ENCODE data around the gene SRPK2. TPM values are rescaled to one million over a fixed set of nuclear protein-coding genes. Genes with fewer than 3 reads are reported as not detected.

The SRPK2 gene
- total and polyA plus RNA-seq, 8 donors = 7.6 to 109 (median 24.4) TPM

- no peak for TF ChIP-seq CTCF (IDR thresholded peaks at IDR 0.05)
- no peak for TF ChIP-seq EP300 (IDR thresholded peaks at IDR 0.05)
- no peak for TF ChIP-seq POLR2AphosphoS5 (IDR thresholded peaks at IDR 0.05)
- no peak for TF ChIP-seq POLR2A (IDR thresholded peaks at IDR 0.05)
- no peaks in the 10 kb centered on the region for H3K9me3 ChIP-seq
- H3K4me3 ChIP-seq = no peak overlapping the region
- 76 to 83% (median 79%) methylated on average over 3 of the region's 3 CpGs for WGBS, 5 donors
- no peak for DNase-seq
- no peak overlapping the region for H3K27ac ChIP-seq
- no peaks in the 10 kb centered on the region for H3K27me3 ChIP-seq
- peaks cover 0 to 10% (median 0%) of the 10 kb centered on the region in 4 donors for H3K4me1 ChIP-seq
- peaks cover 0 to 16% (median 10%) of the 10 kb centered on the region in 4 donors for H3K36me3 ChIP-seq
- intact Hi-C loops (cut with DNase I; ENCODE audit: low total_unique reads) = no loop called here
These were observed 238.9 kb downstream of the SRPK2 start for GRCh38 chr7:105149827-105150226.

- H3K4me3 ChIP-seq = no peak overlapping the region
- DNase-seq = peak in 1 of 2 donors; percentile 68
- WGBS, 5 donors = 63 to 76% (median 72%) methylated on average over 6 of the region's 6 CpGs
- H3K27ac ChIP-seq = no peak overlapping the region
- intact Hi-C loops (cut with DNase I; ENCODE audit: low total_unique reads) = no loop called here
- H3K36me3 ChIP-seq = peaks cover 10 to 90% (median 65%) of the 10 kb centered on the region in 4 donors
- H3K9me3 ChIP-seq = no peaks in the 10 kb centered on the region
- H3K4me1 ChIP-seq = peaks cover 0 to 14% (median 4%) of the 10 kb centered on the region in 4 donors
- TF ChIP-seq CTCF (IDR thresholded peaks at IDR 0.05) (no peak), EP300 (IDR thresholded peaks at IDR 0.05) (no peak)
- no peaks in the 10 kb centered on the region for H3K27me3 ChIP-seq
These were observed 247.7 kb downstream of the SRPK2 start for GRCh38 chr7:105141068-105141467.

GRCh38 chr7:105139381-105139780 is 249.3 kb downstream of the SRPK2 start:
- no peak for DNase-seq
- no peak overlapping the region for H3K4me3 ChIP-seq
- intact Hi-C loops (cut with DNase I; ENCODE audit: low total_unique reads) = no loop called here
- H3K4me1 ChIP-seq = peaks cover 0 to 14% (median 3%) of the 10 kb centered on the region in 4 donors
- no peak overlapping the region for H3K27ac ChIP-seq
- H3K36me3 ChIP-seq = peaks cover 10 to 77% (median 55%) of the 10 kb centered on the region in 4 donors
- no peak for TF ChIP-seq CTCF (IDR thresholded peaks at IDR 0.05)
- no peak for TF ChIP-seq POLR2AphosphoS5 (IDR thresholded peaks at IDR 0.05)
- TF ChIP-seq EP300 (IDR thresholded peaks at IDR 0.05) = no peak
- TF ChIP-seq POLR2A (IDR thresholded peaks at IDR 0.05) = no peak
- no peaks in the 10 kb centered on the region for H3K27me3 ChIP-seq
- H3K9me3 ChIP-seq = no peaks in the 10 kb centered on the region

- no peaks in the 10 kb centered on the region for H3K27me3 ChIP-seq
- no peak overlapping the region for H3K27ac ChIP-seq
- TF ChIP-seq CTCF (IDR thresholded peaks at IDR 0.05) (no peak), EP300 (IDR thresholded peaks at IDR 0.05) (no peak), POLR2AphosphoS5 (IDR thresholded peaks at IDR 0.05) (no peak), POLR2A (IDR thresholded peaks at IDR 0.05) (no peak)
- peaks cover 0 to 14% (median 5%) of the 10 kb centered on the region in 4 donors for H3K4me1 ChIP-seq
- intact Hi-C loops (cut with DNase I; ENCODE audit: low total_unique reads) = no loop called here
- no peak overlapping the region for H3K4me3 ChIP-seq
- no peak for DNase-seq
- no peaks in the 10 kb centered on the region for H3K9me3 ChIP-seq
- 87 to 93% (median 90%) methylated on average over 4 of the region's 4 CpGs for WGBS, 5 donors
- peaks cover 10 to 79% (median 52%) of the 10 kb centered on the region in 4 donors for H3K36me3 ChIP-seq
These were observed 250.8 kb downstream of the SRPK2 start for GRCh38 chr7:105137898-105138297.
